Testis (tissue), 3 donors: Measurements from ENCODE around the gene EPHX1. TPM values are rescaled to one million over a fixed set of nuclear protein-coding genes. Genes with fewer than 3 reads are reported as not detected.
A peak's percentile ranks its signal among the peaks of the same experiment; 100 is the strongest.

ENCODE experiments used
- DNase-seq: peaks from one replicate; pipeline ENCODE4 v3.0.0-alpha.2; 2019
- H3K27ac ChIP-seq, 2 donors: fragments of 200-600 bp; sonication (generic); one replicate each; pipeline ENCODE4 v1.5.1; 2019
- H3K27me3 ChIP-seq: fragments of 200-600 bp; sonication (generic); one replicate; pipeline ENCODE4 v1.5.1; 2019
- H3K36me3 ChIP-seq: fragments of 200-600 bp; sonication (generic); one replicate; pipeline ENCODE4 v1.5.1; 2017; ENCODE audit warnings: low read depth; ENCODE audit errors: missing control alignments
- H3K4me1 ChIP-seq: fragments of 200-600 bp; sonication (generic); one replicate; pipeline ENCODE4 v1.5.1; 2019
- H3K4me3 ChIP-seq, 2 donors: fragments of 200-600 bp; sonication (generic); one replicate each; pipeline ENCODE4 v1.5.1; 2017 to 2019
- H3K9me3 ChIP-seq: fragments of 200-600 bp; sonication (generic); one replicate; pipeline ENCODE4 v1.5.1; 2017
- CTCF ChIP-seq, 3 experiments: fragments of 450-650 bp in 2 of 3; fragments of 200-600 bp in 1 of 3; sonication (generic) in 1 of 3; IDR thresholded peaks; one replicate each; pipeline ENCODE4 v1.5.1; 2016 to 2019; ENCODE audit warnings: antibody characterized with exemption in 3 of 3, mild to moderate bottlenecking in 2 of 3, moderate library complexity in 1 of 3
- POLR2A ChIP-seq: fragments of 450-650 bp; IDR thresholded peaks from one replicate; pipeline ENCODE4 v1.6.1; 2017; ENCODE audit warnings: antibody characterized with exemption, mild to moderate bottlenecking, moderate library complexity
- WGBS, 2 donors: methylation state at CpG; one replicate each; pipeline ENCODE4 v1.1.5; 2018; 5-methylcytosine and 5-hydroxymethylcytosine counted together
- intact Hi-C: fragments of 100-400 bp; cut with DNase I; formaldehyde crosslinking; loops from one replicate; pipeline ENCODE4 v1.15.1; 2023; ENCODE audit warnings: low total_unique reads
- polyA plus RNA-seq: library from polyadenylated mRNA; stranded (reverse); fragments of 350-450 nt; fragmentation: Illumina TruSeq; extraction: RNeasy Lipid Tissue Mini Kit (QIAGEN cat#74804); gene quantifications from one replicate; pipeline ENCODE4 v1.2.3, GENCODE V29; 2014; ENCODE audit warnings: low read depth, low replicate concordance; ENCODE audit not compliant: insufficient read depth
- total RNA-seq, 2 donors: library from RNA; depleted of rRNA; stranded (reverse); fragments of >200 nt; gene quantifications; one replicate each; pipeline ENCODE4 v1.2.3, GENCODE V29; 2016

EPHX1 gene
- total and polyA plus RNA-seq, 3 donors from 2014 or later: 145 to 173 (median 161) TPM

- Histone ChIP-seq H3K36me3 (no peaks in the 10 kb centered on the region), H3K4me3 (no peak overlapping the region), H3K4me1 (peaks cover 49% of the 10 kb centered on the region), H3K9me3 (no peaks in the 10 kb centered on the region), H3K27me3 (no peaks in the 10 kb centered on the region), H3K27ac (peak overlapping the region in 1 of 2 donors; percentile 79)
- intact Hi-C loops: no loop called here
- no peak for DNase-seq
- WGBS, 2 donors: 83 to 92% methylated on average over 8 of the region's 8 CpGs
- TF ChIP-seq CTCF (IDR thresholded peaks at IDR 0.05) (no peak), POLR2A (no peak)
Observed at GRCh38 chr1:225827076-225827475, 17.2 kb downstream of the EPHX1 start.

- TF ChIP-seq CTCF (IDR thresholded peaks at IDR 0.05): no peak
- TF ChIP-seq POLR2A: no peak
- H3K36me3 ChIP-seq: no peaks in the 10 kb centered on the region
- H3K9me3 ChIP-seq: no peaks in the 10 kb centered on the region
- intact Hi-C loops: no loop called here
- peaks cover 32% of the 10 kb centered on the region for H3K4me1 ChIP-seq
- no peak overlapping the region for H3K4me3 ChIP-seq
- H3K27ac ChIP-seq: no peak overlapping the region
- DNase-seq: no peak
- H3K27me3 ChIP-seq: no peaks in the 10 kb centered on the region
- 91 to 96% methylated on average over 14 of the region's 14 CpGs for WGBS, 2 donors
Observed at GRCh38 chr1:225828706-225829345, 18.9 kb downstream of the EPHX1 start.

GRCh38 chr1:225830841-225831240 lies 20.9 kb downstream of the EPHX1 start:
- WGBS, 2 donors: 93 to 95% methylated on average over 6 of the region's 6 CpGs
- Histone ChIP-seq H3K27ac (no peak overlapping the region), H3K36me3 (no peaks in the 10 kb centered on the region), H3K9me3 (no peaks in the 10 kb centered on the region), H3K27me3 (no peaks in the 10 kb centered on the region), H3K4me1 (peaks cover 23% of the 10 kb centered on the region), H3K4me3 (no peak overlapping the region)
- TF ChIP-seq CTCF (IDR thresholded peaks at IDR 0.05): no peak
- no peak for TF ChIP-seq POLR2A
- intact Hi-C loops: no loop called here
- no peak for DNase-seq

GRCh38 chr1:225834417-225835329 lies 24.7 kb downstream of the EPHX1 start:
- Histone ChIP-seq H3K36me3 (no peaks in the 10 kb centered on the region), H3K27me3 (no peaks in the 10 kb centered on the region), H3K9me3 (no peaks in the 10 kb centered on the region), H3K4me1 (peaks cover 24% of the 10 kb centered on the region), H3K4me3 (no peak overlapping the region), H3K27ac (peak overlapping the region in 1 of 2 donors; percentile 75)
- peak; percentile 66 for DNase-seq
- intact Hi-C loops: loop anchor here (5.0 kb wide), 1 partner anchor 57 kb away; the partner anchor contains the start of gene SRP9
- 63 to 65% methylated on average over 7 of the region's 7 CpGs for WGBS, 2 donors
- no peak for TF ChIP-seq POLR2A
- no peak for TF ChIP-seq CTCF (IDR thresholded peaks at IDR 0.05)
